OCI-LY1 (cell line): ENCODE data around the gene GEMIN4.

Experiments used
- CTCF ChIP-seq: fragments of 200-600 bp; sonication (generic), shearing (Covaris generic); IDR thresholded peaks from 2 replicates; pipeline ENCODE4 v1.5.1; 2017; ENCODE audit warnings: mild to moderate bottlenecking, antibody characterized with exemption, low read length, moderate library complexity, mixed read lengths
- EZH2 ChIP-seq: fragments of 200-600 bp; sonication (generic), shearing (Covaris generic); IDR thresholded peaks from 2 replicates; pipeline ENCODE4 v1.8.0; 2017; ENCODE audit warnings: borderline replicate concordance, mixed run types, mild to moderate bottlenecking, antibody characterized with exemption, low read length, moderate library complexity, mixed read lengths

DNA sequence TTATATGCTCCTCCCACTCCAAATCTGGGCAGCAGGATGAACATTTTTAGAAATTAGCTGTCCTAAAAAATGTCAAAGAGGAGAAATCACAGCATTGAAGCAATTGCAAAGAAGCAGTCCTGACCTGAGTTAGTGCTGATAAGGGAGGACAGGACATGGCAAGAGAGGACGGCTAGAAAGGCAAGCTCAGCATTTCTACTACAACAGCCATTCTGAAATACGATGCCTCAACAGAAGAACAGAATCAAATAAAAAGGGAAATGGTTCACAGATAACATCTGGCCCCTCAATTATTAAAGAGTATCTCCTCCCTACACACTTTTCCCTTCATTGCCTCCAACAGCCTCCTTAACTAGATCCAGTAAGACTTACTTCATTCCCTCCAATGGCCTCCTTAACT lies 55.7 kb downstream of the GEMIN4 start:
- TF ChIP-seq CTCF: no peak
- no peak for TF ChIP-seq EZH2
